Measurements from ENCODE around the gene LYST. TPM values are rescaled to one million over a fixed set of nuclear protein-coding genes. Genes with fewer than 3 reads are reported as not detected.
"Not testable (repeated sequence)": the region's sequence is repeated elsewhere in the genome, so short reads cannot be mapped to it uniquely, and the experiment has no call there.

The LYST gene
- total RNA-seq, 1 donor from 2014 or later: 52.1 TPM

DNA sequence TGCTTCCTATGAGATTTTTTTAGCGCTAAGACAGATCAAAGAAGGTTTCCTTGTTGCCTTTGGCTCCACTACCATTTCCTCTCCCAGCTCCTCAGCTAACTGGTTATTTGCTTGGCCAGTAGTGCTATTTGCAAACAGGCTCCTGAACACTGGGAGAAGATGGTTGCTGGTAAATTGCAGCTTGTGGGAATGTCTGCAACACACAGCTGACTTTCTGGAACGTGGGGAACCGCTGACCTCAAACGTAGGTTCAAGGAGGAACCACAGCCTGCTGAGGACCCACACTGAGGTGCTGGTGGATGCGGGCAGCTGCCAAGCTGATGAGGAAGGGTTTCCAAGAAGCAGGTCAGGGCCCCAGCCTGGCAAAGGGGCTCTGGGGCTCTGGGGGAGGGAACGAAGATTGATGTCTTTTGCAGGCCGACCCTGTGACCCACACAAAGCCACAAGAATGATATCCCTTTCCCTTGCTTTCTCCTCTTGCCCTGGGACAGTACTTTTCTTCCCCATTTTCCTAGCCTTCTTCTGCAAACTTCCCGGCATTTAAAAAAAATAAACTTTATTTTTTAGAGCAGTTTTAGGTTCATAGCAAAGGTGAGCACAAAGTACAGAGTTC lies 241.9 kb downstream of the LYST start:
- intact Hi-C loops (cut with DNase I): no loop called here
- Histone ChIP-seq H3K27ac (no peak overlapping the region), H3K36me3 (no peaks in the 10 kb centered on the region)

DNA sequence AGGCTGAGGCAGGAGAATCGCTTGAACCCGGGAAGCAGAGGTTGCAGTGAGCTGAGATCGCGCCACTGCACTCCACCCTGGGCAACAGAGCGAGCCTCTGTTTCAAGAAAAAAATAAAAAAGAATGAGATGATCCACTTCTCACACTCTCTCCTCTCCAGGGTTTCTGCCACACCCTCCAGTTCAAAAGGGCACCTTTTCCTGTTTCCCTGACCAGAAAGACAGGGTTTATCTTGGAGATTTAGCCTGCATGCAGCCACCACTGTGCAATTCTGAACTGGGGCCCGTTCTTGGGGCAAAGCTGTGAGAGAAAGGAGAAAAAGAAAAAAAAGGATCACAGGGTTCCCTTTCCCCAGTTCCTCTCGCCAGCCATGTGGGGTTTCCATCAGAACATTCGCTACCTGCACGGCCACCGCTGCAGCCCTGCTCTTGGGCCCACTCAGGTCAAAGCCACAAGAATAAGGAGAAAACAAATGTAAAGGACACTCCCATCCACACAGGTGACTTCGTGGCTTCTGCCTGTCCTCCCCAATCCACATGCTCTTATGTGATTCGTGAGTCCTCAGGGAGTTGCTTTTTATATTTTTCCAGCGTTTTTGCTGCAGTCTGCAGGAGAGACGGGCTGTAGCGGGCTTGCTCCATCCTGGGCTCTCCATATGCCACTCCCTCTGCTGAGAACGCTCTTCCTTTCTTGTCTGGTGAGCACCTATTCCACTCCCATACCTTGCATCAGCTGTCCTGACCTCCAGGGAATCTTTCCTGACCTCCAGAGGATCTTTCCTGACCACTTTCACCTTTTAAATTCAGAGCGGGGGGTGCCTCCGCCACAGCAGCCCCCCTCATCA lies 243.5 kb downstream of the LYST start:
- no peaks in the 10 kb centered on the region for H3K27me3 ChIP-seq
- intact Hi-C loops (cut with DNase I): no loop called here
- DNase-seq (ENCODE audit: extremely low spot score in 2 of 2): no peak
- H3K4me1 ChIP-seq: no peaks in the 10 kb centered on the region
- H3K36me3 ChIP-seq: no peaks in the 10 kb centered on the region
- TF ChIP-seq, protein P1, sequence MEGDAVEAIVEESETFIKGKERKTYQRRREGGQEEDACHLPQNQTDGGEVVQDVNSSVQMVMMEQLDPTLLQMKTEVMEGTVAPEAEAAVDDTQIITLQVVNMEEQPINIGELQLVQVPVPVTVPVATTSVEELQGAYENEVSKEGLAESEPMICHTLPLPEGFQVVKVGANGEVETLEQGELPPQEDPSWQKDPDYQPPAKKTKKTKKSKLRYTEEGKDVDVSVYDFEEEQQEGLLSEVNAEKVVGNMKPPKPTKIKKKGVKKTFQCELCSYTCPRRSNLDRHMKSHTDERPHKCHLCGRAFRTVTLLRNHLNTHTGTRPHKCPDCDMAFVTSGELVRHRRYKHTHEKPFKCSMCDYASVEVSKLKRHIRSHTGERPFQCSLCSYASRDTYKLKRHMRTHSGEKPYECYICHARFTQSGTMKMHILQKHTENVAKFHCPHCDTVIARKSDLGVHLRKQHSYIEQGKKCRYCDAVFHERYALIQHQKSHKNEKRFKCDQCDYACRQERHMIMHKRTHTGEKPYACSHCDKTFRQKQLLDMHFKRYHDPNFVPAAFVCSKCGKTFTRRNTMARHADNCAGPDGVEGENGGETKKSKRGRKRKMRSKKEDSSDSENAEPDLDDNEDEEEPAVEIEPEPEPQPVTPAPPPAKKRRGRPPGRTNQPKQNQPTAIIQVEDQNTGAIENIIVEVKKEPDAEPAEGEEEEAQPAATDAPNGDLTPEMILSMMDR (IDR thresholded peaks at IDR 0.05): no peak
- no peak for TF ChIP-seq POLR2A (IDR thresholded peaks at IDR 0.05)
- no peak for TF ChIP-seq POLR2AphosphoS5 (IDR thresholded peaks at IDR 0.05; ENCODE audit: insufficient read depth in 1 of 2, low read depth in 1 of 2)
- no peak overlapping the region for H3K27ac ChIP-seq
- H3K9me3 ChIP-seq: no peaks in the 10 kb centered on the region
- H3K4me3 ChIP-seq: no peak overlapping the region

More for the DNA sequence above, 241.9 kb downstream of the LYST start:
- no peak overlapping the region for H3K4me3 ChIP-seq
- no peak for TF ChIP-seq POLR2AphosphoS5 (IDR thresholded peaks at IDR 0.05; ENCODE audit: insufficient read depth in 1 of 2, low read depth in 1 of 2)
- TF ChIP-seq POLR2A (IDR thresholded peaks at IDR 0.05): no peak
- TF ChIP-seq, protein P1 (IDR thresholded peaks at IDR 0.05): no peak
- no peaks in the 10 kb centered on the region for H3K9me3 ChIP-seq
- no peaks in the 10 kb centered on the region for H3K27me3 ChIP-seq
- no peak for DNase-seq (ENCODE audit: extremely low spot score in 2 of 2)
- no peaks in the 10 kb centered on the region for H3K4me1 ChIP-seq

DNA sequence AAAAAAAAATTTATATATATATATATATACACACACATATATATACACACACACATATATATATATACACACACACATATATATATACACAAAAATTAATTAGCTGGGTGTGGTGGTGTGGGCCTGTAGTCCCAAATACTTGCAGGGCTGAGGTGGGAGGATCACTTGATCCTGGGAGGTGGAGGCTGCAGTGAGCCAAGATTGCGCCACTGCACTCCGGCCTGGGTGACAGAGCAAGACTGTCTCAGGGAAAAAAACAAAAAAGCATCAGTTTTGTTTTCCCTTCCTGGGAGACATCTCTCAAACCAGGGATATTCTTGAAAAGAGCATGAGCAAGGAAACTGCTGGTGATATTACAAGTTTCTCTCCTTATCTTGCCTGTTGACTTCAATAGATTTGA lies 247.6 kb downstream of the LYST start:
- not testable (repeated sequence) for H3K9me3 ChIP-seq; H3K27ac ChIP-seq; H3K36me3 ChIP-seq; H3K4me3 ChIP-seq; DNase-seq (ENCODE audit: extremely low spot score in 2 of 2); H3K27me3 ChIP-seq; H3K4me1 ChIP-seq
- intact Hi-C loops (cut with DNase I): loop anchor here (10.0 kb wide), 1 partner anchor 1444 kb away; no protein-coding TSS in a partner anchor

DNA sequence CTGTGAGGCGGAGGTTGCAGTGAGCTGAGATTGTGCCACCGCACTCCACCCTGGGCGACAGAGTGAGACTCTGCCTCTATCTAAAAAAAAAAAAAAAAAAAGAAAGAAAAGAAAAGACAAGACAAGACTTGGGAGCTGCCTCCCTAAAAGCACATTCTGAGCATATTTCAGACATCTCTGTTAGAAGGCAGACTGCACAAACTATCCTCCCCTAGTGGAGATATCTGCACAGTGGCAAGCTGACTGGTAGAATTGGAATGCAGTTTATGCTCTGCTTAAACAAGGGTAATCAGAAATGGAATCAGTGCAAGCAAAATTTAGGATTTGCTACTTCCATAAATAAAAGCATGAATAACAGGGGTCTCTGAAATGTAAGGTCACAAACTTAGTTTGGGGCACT lies 248.9 kb downstream of the LYST start:
- no peak overlapping the region for H3K27ac ChIP-seq
- no peak for DNase-seq (ENCODE audit: extremely low spot score in 2 of 2)
- H3K4me1 ChIP-seq: no peaks in the 10 kb centered on the region
- intact Hi-C loops (cut with DNase I): loop anchor here (10.0 kb wide), 1 partner anchor 1443 kb away; no protein-coding TSS in a partner anchor
- no peaks in the 10 kb centered on the region for H3K36me3 ChIP-seq
- no peaks in the 10 kb centered on the region for H3K27me3 ChIP-seq
- no peaks in the 10 kb centered on the region for H3K9me3 ChIP-seq
- TF ChIP-seq POLR2A (IDR thresholded peaks at IDR 0.05) (no peak), POLR2AphosphoS5 (IDR thresholded peaks at IDR 0.05; ENCODE audit: insufficient read depth in 1 of 2, low read depth in 1 of 2) (no peak)
- TF ChIP-seq, protein P1 (IDR thresholded peaks at IDR 0.05): no peak
- no peak overlapping the region for H3K4me3 ChIP-seq

DNA sequence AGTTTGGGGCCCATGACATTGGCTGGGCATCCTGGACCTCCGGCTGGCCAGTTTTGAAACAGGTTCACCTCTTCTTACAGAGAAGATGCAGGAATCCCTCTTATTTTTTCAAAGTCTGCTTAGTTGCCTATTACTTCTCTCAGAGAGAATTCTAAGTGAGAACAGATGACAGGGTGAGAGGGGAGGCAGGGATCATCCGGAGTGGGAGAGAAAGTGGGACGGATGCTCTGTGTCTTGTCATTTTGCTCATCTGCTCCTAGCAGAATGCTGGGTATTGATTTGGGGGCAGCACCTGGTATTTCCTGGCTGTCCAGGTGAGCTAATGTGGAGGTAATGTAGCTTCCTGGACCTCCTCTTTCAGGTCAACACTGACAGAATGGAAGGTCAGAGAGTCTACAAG lies 249.6 kb downstream of the LYST start:
- Histone ChIP-seq H3K9me3 (no peaks in the 10 kb centered on the region), H3K4me1 (no peaks in the 10 kb centered on the region), H3K36me3 (no peaks in the 10 kb centered on the region), H3K27ac (no peak overlapping the region), H3K4me3 (no peak overlapping the region), H3K27me3 (no peaks in the 10 kb centered on the region)
- intact Hi-C loops (cut with DNase I): loop anchor here (10.0 kb wide), 1 partner anchor 1442 kb away; no protein-coding TSS in a partner anchor
- no peak for DNase-seq (ENCODE audit: extremely low spot score in 2 of 2)
- TF ChIP-seq, protein P1 (IDR thresholded peaks at IDR 0.05): no peak
- TF ChIP-seq POLR2AphosphoS5 (IDR thresholded peaks at IDR 0.05; ENCODE audit: insufficient read depth in 1 of 2, low read depth in 1 of 2): no peak
- no peak for TF ChIP-seq POLR2A (IDR thresholded peaks at IDR 0.05)
